T-helper 2 cell treated with Interferon-gamma antibody and Interleukin-4, amounts not matched to agents 5 μg/mL and 100 μg/mL, for 36 hours (primary cell): ENCODE results near the gene EPN1.

Experiments used
- DNase-seq: peaks from one replicate; pipeline ENCODE4 v3.0.0; 2021; ENCODE audit warnings: low spot score
- H3K27ac Mint-ChIP-seq: one replicate; pipeline ENCODE4 v1.8.0; 2021; ENCODE audit warnings: mild to moderate bottlenecking, mixed read lengths
- H3K27me3 Mint-ChIP-seq: one replicate; pipeline ENCODE4 v1.8.0; 2021; ENCODE audit warnings: low read depth, mixed read lengths
- H3K36me3 Mint-ChIP-seq: one replicate; pipeline ENCODE4 v1.8.0; 2021; ENCODE audit warnings: low read depth, mixed read lengths
- H3K4me1 Mint-ChIP-seq: one replicate; pipeline ENCODE4 v1.8.0; 2021; ENCODE audit warnings: low read depth, mixed read lengths
- H3K4me3 Mint-ChIP-seq: one replicate; pipeline ENCODE4 v1.8.0; 2022; ENCODE audit warnings: mild to moderate bottlenecking, moderate library complexity, mixed read lengths
- H3K9me3 Mint-ChIP-seq: one replicate; pipeline ENCODE4 v1.8.0; 2021; ENCODE audit warnings: mixed read lengths

EPN1 gene

DNA sequence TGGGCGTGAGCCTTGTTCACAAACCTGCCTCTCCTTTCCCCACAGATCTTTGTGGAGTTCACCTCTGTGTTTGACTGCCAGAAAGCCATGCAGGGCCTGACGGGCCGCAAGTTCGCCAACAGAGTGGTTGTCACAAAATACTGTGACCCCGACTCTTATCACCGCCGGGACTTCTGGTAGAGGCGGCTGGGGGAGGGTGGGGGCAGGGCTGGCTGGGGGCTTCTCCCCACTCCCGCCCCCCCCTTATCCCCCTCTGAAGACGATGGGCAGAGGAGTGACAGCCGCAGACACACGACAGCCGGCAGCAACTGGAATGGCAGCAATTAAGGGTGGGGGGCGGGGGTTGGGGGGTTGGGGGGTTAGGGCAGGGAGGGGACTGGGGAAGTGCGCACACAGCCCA is 1.1 kb upstream of the EPN1 start:
- Mint-ChIP-seq H3K4me1 (peaks cover 21% of the 10 kb centered on the region), H3K27me3 (no peaks in the 10 kb centered on the region), H3K9me3 (no peaks in the 10 kb centered on the region), H3K27ac (peak overlapping the region; percentile 71), H3K36me3 (peaks cover 49% of the 10 kb centered on the region), H3K4me3 (no peak overlapping the region)
- DNase-seq: no peak

DNA sequence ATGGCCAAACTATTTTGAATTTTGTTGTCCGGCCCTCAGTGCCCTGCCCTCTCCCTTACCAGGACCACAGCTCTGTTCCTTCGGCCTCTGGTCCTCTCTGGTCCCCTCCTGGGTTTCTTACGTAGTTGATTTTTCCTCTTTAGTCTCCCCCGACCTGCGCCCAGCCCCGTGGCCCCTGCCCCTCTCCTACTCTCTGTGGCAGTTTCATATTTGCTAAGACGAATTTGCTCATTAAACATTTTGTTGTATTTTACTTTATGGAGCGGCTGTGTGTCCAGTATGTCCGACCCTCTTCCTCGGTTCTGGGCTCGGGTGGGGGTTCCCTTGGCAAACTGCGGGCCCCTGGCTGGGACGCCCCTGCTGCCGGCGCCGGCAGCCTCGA is 576 bp upstream of the EPN1 start:
- H3K27ac Mint-ChIP-seq: peak overlapping the region; percentile 71
- peaks cover 50% of the 10 kb centered on the region for H3K36me3 Mint-ChIP-seq
- peak overlapping the region; percentile 27 for H3K4me3 Mint-ChIP-seq
- H3K9me3 Mint-ChIP-seq: no peaks in the 10 kb centered on the region
- H3K27me3 Mint-ChIP-seq: no peaks in the 10 kb centered on the region
- H3K4me1 Mint-ChIP-seq: peaks cover 22% of the 10 kb centered on the region
- DNase-seq: no peak

DNA sequence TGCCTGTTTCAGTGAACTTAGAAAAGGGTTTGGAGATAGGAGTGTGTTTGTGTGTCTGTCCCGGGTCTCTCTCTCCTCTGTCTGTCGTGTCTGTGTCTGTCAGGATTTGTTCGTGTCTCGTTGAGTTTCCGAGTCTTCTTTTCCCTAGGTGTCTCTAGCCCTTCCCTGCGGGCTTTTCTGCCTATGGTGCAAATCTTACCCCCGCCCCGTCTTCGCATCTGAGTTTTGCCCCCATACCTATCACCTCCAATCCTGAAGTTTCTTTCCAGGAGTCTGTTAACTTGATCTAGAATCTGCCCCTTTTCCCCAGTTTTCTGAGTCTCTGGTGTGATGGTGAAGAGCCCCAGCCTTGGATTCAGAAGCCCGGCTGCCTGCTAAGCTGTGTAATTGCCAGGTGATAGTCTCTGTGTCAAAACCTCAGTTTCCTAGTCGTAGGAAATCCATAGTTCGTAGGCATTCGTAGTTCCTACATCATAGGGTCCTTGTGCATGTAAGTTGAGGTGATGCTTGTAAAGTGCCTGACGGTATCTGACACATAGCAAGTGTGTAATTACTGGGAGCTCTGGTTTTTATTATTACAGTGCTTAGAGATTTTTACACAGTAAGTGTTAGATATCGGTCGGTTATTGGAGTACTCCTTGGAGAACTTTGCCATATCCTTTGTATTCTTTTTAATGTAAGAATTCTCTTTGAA is 782 bp downstream of the EPN1 start:
- H3K9me3 Mint-ChIP-seq: no peaks in the 10 kb centered on the region
- peak overlapping the region; percentile 93 for H3K27ac Mint-ChIP-seq
- H3K27me3 Mint-ChIP-seq: no peaks in the 10 kb centered on the region
- DNase-seq: no peak
- peak overlapping the region; percentile 97 for H3K4me3 Mint-ChIP-seq
- H3K4me1 Mint-ChIP-seq: peaks cover 28% of the 10 kb centered on the region
- peaks cover 46% of the 10 kb centered on the region for H3K36me3 Mint-ChIP-seq

DNA sequence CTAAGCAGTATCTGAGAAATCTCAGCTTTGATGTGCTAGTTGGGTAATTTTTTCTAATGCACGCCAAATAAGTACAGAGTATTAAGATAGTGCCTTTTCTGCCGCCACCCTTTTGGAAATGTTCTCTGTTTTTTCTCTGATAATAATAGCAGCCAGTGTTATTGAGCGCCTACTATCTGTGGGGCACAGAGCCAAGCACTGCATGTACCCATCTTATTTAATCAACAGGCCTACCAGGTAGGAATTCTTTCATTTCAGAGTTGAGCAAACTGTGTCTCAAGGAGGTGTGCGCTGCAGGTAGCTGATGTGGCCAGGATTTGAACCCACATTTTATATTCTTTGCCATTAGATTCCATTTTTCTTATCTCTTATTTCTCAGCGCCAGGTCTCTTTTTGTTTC is 1.4 kb downstream of the EPN1 start:
- Mint-ChIP-seq H3K27ac (peak overlapping the region; percentile 60), H3K27me3 (no peaks in the 10 kb centered on the region), H3K4me3 (peak overlapping the region; percentile 97), H3K36me3 (peaks cover 40% of the 10 kb centered on the region), H3K4me1 (peaks cover 28% of the 10 kb centered on the region), H3K9me3 (no peaks in the 10 kb centered on the region)
- DNase-seq: no peak

DNA sequence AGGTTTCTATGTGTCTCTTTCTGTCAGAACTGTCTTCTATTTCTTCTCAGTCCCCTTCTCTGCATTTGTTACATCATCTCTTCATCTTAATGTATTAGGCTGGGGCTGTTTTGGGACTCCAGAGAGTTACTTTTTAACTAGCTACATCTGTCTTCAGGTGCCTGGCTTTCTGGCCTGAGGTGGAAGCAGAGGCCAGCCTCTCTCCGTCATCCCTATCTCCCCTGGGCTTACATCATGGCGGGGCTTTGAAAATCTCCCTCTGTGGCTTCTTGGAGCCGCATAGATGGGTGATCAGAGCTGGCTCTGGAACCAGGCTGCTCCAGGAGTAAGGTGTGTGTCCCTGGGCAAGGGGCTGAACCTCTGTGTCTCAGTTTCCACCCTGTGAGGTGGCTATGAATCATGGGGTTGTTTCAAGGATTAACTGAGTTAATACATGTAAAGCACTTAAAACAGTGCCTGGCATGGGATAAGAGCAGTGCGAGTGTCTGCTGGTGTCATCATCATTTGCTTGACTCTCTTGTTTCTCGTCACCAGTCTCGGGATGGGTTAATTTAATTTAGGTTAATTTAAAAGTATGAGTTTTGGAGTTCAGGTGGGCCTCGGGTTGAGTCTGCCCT is 2.0 kb downstream of the EPN1 start:
- H3K27me3 Mint-ChIP-seq: no peaks in the 10 kb centered on the region
- H3K27ac Mint-ChIP-seq: peak overlapping the region; percentile 60
- peaks cover 28% of the 10 kb centered on the region for H3K4me1 Mint-ChIP-seq
- H3K4me3 Mint-ChIP-seq: peak overlapping the region; percentile 97
- no peaks in the 10 kb centered on the region for H3K9me3 Mint-ChIP-seq
- no peak for DNase-seq
- peaks cover 38% of the 10 kb centered on the region for H3K36me3 Mint-ChIP-seq

DNA sequence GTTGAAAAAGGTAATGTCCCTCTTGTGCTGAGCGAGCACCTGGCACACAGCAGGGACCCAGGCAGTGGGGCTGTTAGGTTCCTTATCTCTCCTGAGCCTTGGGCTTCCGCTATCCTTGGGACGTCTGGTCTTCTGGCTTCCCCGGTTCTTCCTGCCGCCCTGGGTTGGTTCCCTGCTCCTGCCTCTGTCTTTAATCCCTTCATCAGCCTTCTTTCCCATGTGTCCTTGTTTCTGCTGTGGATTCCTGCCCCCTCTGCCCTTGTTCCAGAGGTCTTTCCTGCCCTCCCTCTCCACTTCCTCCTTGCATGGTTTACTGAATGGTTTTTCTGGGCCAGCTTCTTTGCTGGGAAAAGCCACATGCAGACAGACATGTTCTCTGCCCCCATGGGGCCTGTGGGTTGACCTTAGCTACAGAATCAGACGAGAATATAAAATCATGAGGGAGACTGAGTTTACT is 2.6 kb downstream of the EPN1 start:
- Mint-ChIP-seq H3K36me3 (peaks cover 34% of the 10 kb centered on the region), H3K4me3 (peak overlapping the region; percentile 30), H3K4me1 (peaks cover 28% of the 10 kb centered on the region), H3K9me3 (no peaks in the 10 kb centered on the region), H3K27me3 (no peaks in the 10 kb centered on the region), H3K27ac (peak overlapping the region; percentile 2)
- DNase-seq: no peak

DNA sequence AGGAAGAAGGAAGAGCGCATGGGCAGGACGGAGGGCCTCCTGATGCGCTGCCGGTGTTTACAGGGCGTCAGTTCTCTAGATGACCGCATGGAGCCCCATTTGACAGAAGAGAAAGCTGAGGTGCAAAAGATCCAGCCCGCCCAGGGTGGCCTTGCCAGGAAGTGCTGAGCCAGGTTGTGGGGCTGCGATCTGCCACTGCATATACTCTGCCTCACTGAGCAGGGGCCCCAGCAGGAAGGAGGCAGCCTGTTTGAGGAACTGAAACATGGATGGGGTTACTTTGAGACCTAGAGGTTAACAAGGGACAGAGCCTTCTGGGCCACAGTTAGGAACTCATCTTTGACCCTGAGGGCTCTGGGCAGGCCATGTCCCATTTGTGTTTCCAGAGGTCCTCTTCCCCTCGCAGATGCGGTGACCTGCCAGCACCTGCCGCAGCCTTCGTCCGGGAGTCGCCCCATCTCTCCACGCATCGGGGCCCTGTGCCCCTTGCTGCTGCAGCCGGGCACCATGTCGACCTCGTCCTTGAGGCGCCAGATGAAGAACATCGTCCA is 3.2 kb downstream of the EPN1 start:
- Mint-ChIP-seq H3K4me1 (peaks cover 28% of the 10 kb centered on the region), H3K27ac (peak overlapping the region; percentile 2), H3K36me3 (peaks cover 32% of the 10 kb centered on the region), H3K9me3 (no peaks in the 10 kb centered on the region), H3K4me3 (no peak overlapping the region), H3K27me3 (no peaks in the 10 kb centered on the region)
- no peak for DNase-seq

DNA sequence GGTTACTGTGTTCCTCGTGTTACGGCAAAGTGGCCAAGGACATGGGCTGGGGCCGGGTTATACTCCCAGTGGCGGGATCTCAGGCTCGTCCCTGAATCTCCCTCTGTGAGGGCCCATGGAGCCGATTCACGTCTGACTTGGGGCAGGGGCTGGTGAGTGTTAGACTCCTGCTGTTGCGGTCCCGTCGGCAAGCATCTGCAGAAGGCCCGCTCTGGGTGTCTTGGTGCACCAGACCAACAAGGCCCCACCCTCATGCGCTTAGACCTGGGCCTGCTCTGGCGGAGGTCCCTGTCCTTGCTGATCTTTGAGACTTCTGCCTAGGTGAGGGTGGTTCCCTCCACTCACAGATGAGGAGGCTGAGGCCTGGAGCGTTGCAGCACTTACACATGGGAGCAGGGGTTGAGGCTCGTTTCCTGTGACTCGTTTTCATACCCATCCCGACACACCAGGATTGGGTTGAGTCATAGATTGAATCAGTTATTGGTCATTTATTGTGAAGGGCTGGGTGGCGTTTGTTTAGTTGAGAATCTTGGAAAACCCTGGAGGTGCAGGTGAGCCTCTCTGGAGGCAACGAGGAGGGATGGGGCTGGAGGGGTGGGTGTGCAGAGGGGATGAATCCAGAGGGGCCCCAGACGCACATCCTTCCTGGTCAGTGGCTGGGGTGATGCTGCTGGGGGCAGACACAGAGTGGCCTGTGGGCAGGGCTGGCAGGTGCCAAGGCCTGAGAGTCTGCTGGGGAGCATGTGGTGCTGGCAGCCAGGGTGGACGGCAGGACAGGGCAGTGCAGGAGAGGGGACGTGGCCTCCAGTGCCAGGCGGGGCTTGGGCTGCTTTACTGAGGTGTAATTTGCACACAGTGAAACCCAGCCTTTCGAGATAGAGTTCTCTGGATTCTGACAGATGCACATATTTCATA is 4.6 kb downstream of the EPN1 start:
- no peak for DNase-seq
- H3K9me3 Mint-ChIP-seq: no peaks in the 10 kb centered on the region
- no peaks in the 10 kb centered on the region for H3K27me3 Mint-ChIP-seq
- peaks cover 26% of the 10 kb centered on the region for H3K36me3 Mint-ChIP-seq
- no peak overlapping the region for H3K4me3 Mint-ChIP-seq
- peaks cover 24% of the 10 kb centered on the region for H3K4me1 Mint-ChIP-seq
- H3K27ac Mint-ChIP-seq: peak overlapping the region; percentile 31

DNA sequence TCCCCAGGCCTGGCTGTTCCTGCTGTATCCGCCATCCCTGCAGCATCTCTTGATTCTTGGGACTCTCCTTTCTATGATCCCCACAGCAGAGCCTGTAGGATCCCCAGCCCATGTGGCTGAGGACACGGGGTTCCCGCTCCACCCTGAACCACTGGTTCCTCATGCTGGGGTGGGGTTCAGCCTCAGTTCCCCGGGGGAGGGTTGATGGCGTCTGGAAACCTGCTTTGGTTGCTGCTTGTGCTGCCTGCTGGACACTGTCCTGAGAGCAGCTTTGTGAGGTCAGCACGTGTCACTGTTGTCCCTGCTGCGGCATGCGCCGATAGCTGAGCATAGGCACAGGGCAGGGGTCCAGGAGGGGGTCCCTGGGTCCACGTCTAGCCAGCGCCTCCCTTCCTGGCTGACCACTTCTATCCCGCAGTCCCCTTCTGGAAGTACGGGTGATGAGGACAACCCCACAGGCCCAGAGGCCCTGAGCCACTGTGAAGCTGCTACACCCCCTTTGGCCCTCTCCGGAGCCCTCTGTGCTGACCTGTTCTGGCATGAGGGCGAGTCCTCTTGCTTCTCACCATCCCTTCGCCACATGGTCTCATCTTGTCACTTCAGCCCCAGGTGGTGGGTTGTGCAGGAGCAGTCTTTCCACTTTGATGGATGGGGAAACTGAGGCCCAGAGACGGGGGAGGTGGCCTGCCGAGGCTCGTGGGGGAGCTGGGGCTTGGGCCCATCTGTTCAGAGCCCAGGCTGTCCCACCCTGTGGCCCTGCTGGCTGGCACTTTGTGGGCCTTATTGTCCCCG is 5.5 kb downstream of the EPN1 start:
- Mint-ChIP-seq H3K27me3 (no peaks in the 10 kb centered on the region), H3K36me3 (peaks cover 24% of the 10 kb centered on the region), H3K4me1 (peaks cover 23% of the 10 kb centered on the region), H3K9me3 (no peaks in the 10 kb centered on the region), H3K4me3 (no peak overlapping the region), H3K27ac (no peak overlapping the region)
- DNase-seq: no peak

DNA sequence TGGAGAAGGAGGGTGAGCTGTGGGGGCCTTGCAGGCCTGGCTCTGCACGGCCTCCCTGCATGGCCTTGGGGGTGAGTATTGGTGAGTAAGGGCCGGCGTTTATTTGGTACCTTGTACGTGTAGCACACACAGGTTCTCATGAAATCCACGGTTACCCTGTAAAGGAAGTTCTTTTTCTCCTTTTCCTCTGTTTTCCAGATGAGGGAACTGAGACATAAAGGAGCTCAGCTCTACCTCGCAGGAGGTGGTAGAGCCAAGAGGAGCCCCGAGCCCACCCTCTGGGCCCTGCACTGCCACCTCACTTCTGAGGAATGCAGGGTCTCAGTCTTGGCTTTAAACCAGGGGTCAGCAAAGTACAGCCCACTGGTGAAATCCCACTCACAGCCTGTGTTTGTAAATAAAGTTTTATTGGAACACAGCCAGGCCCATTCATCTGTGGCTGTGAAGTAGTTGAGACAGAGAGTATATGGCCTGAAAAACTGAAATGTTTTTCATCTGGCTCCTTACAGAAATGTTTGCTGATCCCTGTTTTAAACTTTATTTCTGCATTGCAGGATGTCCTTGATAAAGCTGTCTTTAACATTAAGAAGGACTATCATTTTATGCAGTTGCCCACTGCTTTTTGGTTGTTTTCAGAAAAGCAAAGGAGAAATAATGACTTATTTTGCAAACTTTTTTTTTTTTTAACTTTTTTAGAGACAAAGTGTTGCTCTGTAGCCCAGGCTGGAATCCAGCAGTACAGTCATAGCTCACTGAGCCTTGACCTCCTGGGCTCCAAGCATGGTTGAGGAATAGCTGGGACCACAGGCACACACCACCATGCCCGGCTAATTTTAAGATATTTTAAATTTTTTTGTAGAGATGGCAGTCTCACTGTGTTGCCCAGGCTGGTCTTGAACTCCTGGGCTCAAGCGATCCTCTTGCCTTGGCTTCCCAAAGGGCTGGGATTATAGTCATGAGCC is 6.4 kb downstream of the EPN1 start:
- H3K4me3 Mint-ChIP-seq: no peak overlapping the region
- H3K9me3 Mint-ChIP-seq: no peaks in the 10 kb centered on the region
- peaks cover 28% of the 10 kb centered on the region for H3K36me3 Mint-ChIP-seq
- H3K27ac Mint-ChIP-seq: no peak overlapping the region
- peaks cover 20% of the 10 kb centered on the region for H3K4me1 Mint-ChIP-seq
- H3K27me3 Mint-ChIP-seq: no peaks in the 10 kb centered on the region
- no peak for DNase-seq

DNA sequence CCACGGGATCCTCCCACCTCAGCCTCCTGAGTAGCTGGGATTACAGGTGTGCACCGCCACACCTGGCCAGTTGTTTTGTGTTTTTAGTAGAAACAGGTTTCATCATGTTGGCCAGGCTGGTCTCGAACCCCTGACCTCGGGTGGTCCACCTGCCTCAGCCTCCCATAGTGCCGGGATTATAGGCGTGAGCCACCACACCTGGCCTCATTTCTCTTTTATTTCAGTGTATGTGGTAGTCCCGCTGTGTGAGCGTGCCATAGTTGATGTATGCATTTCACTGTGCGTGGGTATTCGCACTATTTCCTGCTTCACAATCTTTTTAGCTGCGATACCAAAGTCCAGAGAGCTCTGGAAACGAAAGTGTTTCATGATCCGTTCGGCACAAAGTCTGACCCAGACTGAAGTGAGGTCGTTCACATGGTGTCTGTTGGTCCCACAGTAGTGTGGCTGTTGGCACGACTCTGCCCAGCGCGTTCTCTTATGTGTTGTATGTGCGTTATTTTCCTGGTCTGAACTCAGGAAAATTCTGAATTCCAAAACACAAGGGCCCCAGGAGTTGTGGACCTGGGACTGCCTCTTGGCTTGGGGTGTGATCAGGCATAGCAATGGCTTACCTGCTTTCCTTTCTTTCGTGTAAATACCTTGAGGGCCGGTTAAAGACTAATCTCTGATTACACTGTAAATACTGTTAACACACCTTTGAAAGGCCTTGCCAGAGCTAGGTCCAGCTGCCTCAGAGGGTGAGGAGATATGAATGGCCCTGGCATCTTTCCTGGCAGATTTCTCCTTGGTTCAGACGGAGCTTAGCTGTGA is 8.6 kb downstream of the EPN1 start:
- Mint-ChIP-seq H3K36me3 (peaks cover 15% of the 10 kb centered on the region), H3K4me3 (no peak overlapping the region), H3K27me3 (no peaks in the 10 kb centered on the region), H3K27ac (no peak overlapping the region), H3K4me1 (peaks cover 8% of the 10 kb centered on the region), H3K9me3 (no peaks in the 10 kb centered on the region)
- DNase-seq: no peak
